HTR-8/SVneo (cell line): Measurements from ENCODE around the gene ALKBH8.
"Not testable (repeated sequence)": the region's sequence is repeated elsewhere in the genome, so short reads cannot be mapped to it uniquely, and the experiment has no call there.

Experiments
- DNase-seq: peaks from one replicate; pipeline ENCODE4 v3.0.0; 2011; ENCODE audit warnings: low spot score, mixed read lengths; ENCODE audit not compliant: insufficient read length
- FAIRE-seq: peaks from 2 replicates; lab custom pipeline; 2011; peaks lifted over from hg19 to GRCh38; lab: Jason Lieb, UNC

The ALKBH8 gene

GRCh38 chr11:107526197-107526596 is 39.3 kb downstream of the ALKBH8 start:
- DNase-seq (no peak), FAIRE-seq (no peak)

- no peak for DNase-seq
- FAIRE-seq = no peak
Measured at GRCh38 chr11:107508858-107509244, 56.7 kb downstream of the ALKBH8 start.

- DNase-seq (no peak), FAIRE-seq (no peak)
Measured at GRCh38 chr11:107508201-107508857, 57.2 kb downstream of the ALKBH8 start.

GRCh38 chr11:107505647-107506225 is 59.8 kb downstream of the ALKBH8 start:
- FAIRE-seq (no peak), DNase-seq (no peak)

- DNase-seq = no peak
- no peak for FAIRE-seq
Measured at GRCh38 chr11:107504981-107505380, 60.6 kb downstream of the ALKBH8 start.

GRCh38 chr11:107501713-107502112 is 63.8 kb downstream of the ALKBH8 start:
- no peak for FAIRE-seq
- no peak for DNase-seq

GRCh38 chr11:107497371-107497770 is 68.2 kb downstream of the ALKBH8 start:
- not testable (repeated sequence) for FAIRE-seq, DNase-seq

- no peak for DNase-seq
- no peak for FAIRE-seq
Measured at GRCh38 chr11:107496011-107496410, 69.5 kb downstream of the ALKBH8 start.

GRCh38 chr11:107494055-107494454 is 71.5 kb downstream of the ALKBH8 start:
- FAIRE-seq = no peak
- no peak for DNase-seq

- FAIRE-seq (no peak), DNase-seq (no peak)
Measured at GRCh38 chr11:107493117-107493516, 72.4 kb downstream of the ALKBH8 start.

GRCh38 chr11:107490836-107491235 is 74.7 kb downstream of the ALKBH8 start:
- no peak for FAIRE-seq
- DNase-seq = no peak

- FAIRE-seq (no peak), DNase-seq (no peak)
Measured at GRCh38 chr11:107482234-107482633, 83.3 kb downstream of the ALKBH8 start.

- no peak for FAIRE-seq
- DNase-seq = no peak
Measured at GRCh38 chr11:107478922-107479321, 86.6 kb downstream of the ALKBH8 start.

- FAIRE-seq (no peak), DNase-seq (no peak)
Measured at GRCh38 chr11:107477820-107478219, 87.7 kb downstream of the ALKBH8 start.

- FAIRE-seq = no peak
- DNase-seq = no peak
Measured at GRCh38 chr11:107473792-107474191, 91.7 kb downstream of the ALKBH8 start.

- DNase-seq = no peak
- FAIRE-seq = no peak
Measured at GRCh38 chr11:107472966-107473365, 92.6 kb downstream of the ALKBH8 start.

GRCh38 chr11:107468596-107468995 is 96.9 kb downstream of the ALKBH8 start:
- DNase-seq (no peak), FAIRE-seq (no peak)

GRCh38 chr11:107467696-107468095 is 97.8 kb downstream of the ALKBH8 start:
- no peak for FAIRE-seq
- DNase-seq = no peak

GRCh38 chr11:107466275-107466866 is 99.2 kb downstream of the ALKBH8 start:
- DNase-seq, FAIRE-seq: not testable (repeated sequence)

GRCh38 chr11:107457558-107458271 is 107.8 kb downstream of the ALKBH8 start, which contains the start of gene CWF19L2:
CWF19L2 (minus strand) TSS chr11:107457825; CDS start chr11:107457816, 9 bp downstream.
- peak; percentile 26 for FAIRE-seq
- peak; percentile 90 for DNase-seq

- FAIRE-seq = peak; percentile 9
Measured at GRCh38 chr11:107457205-107457557, 108.4 kb downstream of the ALKBH8 start.

More at GRCh38 chr11:107457205-107457557, 108.4 kb downstream of the ALKBH8 start:
- DNase-seq = peak; percentile 7
